ENCODE results near the gene LARP4B.
A peak's percentile ranks its signal among the peaks of the same experiment; 100 is the strongest.

LARP4B gene

GRCh38 chr10:931326-932318 is at the start of gene LARP4B:
Gene LARP4B, minus strand, starts transcription at chr10:931705. Its CDS starts 45,984 bp downstream, at chr10:885721.
- DNase-seq: peak; percentile 86

GRCh38 chr10:980468-981093 is 49.1 kb upstream of the LARP4B start:
- DNase-seq: no peak

GRCh38 chr10:978826-979421 is 47.4 kb upstream of the LARP4B start:
- DNase-seq: no peak

- no peak for DNase-seq
Measured at GRCh38 chr10:976316-976715, 44.8 kb upstream of the LARP4B start.

- DNase-seq: no peak
Measured at GRCh38 chr10:974785-975074, 43.2 kb upstream of the LARP4B start.

- DNase-seq: no peak
Measured at GRCh38 chr10:974038-974784, 42.7 kb upstream of the LARP4B start.

GRCh38 chr10:972763-973162 is 41.3 kb upstream of the LARP4B start:
- no peak for DNase-seq

GRCh38 chr10:971613-972012 is 40.1 kb upstream of the LARP4B start:
- DNase-seq: no peak

GRCh38 chr10:971150-971542 is 39.6 kb upstream of the LARP4B start:
- DNase-seq: no peak

GRCh38 chr10:970311-971149 is 39.0 kb upstream of the LARP4B start:
- DNase-seq: no peak

GRCh38 chr10:969473-970150 is 38.1 kb upstream of the LARP4B start:
- DNase-seq: no peak

- no peak for DNase-seq
Measured at GRCh38 chr10:968546-969199, 37.2 kb upstream of the LARP4B start.

GRCh38 chr10:966466-967235 is 35.1 kb upstream of the LARP4B start:
- no peak for DNase-seq

GRCh38 chr10:964988-965417 is 33.5 kb upstream of the LARP4B start:
- DNase-seq: no peak

- no peak for DNase-seq
Measured at GRCh38 chr10:964321-964987, 32.9 kb upstream of the LARP4B start.

GRCh38 chr10:963655-964054 is 32.1 kb upstream of the LARP4B start:
- no peak for DNase-seq

- no peak for DNase-seq
Measured at GRCh38 chr10:963186-963585, 31.7 kb upstream of the LARP4B start.

GRCh38 chr10:962342-962741 is 30.8 kb upstream of the LARP4B start:
- DNase-seq: no peak

GRCh38 chr10:958856-959255 is 27.4 kb upstream of the LARP4B start:
- DNase-seq: no peak

GRCh38 chr10:958106-958505 is 26.6 kb upstream of the LARP4B start:
- no peak for DNase-seq
